Nucleus accumbens (tissue), 56 donors: ENCODE measurements around the gene NBAS.
"Not testable (repeated sequence)": the region's sequence is repeated elsewhere in the genome, so short reads cannot be mapped to it uniquely, and the experiment has no call there.

Experiments used
- DNase-seq, 56 donors: peaks; one replicate each; lab custom pipeline; 2025; lab: John Stamatoyannopoulos, UW

NBAS gene

DNA sequence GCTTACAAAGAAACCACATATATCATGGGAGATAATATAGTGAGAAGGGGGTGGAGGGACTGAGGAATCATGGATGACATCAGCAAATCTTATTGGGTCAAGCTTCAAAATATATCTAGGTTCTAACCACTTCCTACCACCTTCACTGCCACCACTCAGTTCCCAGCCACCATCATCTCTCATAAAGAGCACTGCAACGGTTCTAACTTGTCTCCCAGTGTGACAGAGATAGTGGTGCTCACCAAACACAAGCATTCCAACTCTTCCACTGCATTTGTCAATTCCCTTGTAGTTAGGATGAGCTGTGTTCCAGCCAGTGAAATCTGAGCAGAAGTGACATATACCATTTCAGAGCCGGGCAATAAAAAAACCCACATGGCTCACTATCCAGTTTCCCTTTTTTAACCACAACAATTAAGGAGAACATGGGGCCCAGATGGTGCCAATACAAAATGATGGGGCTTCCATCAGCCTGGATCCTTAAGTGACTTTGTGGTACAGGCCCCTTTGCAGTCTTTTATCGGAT is 318.1 kb downstream of the NBAS start:
- no peak for DNase-seq

DNA sequence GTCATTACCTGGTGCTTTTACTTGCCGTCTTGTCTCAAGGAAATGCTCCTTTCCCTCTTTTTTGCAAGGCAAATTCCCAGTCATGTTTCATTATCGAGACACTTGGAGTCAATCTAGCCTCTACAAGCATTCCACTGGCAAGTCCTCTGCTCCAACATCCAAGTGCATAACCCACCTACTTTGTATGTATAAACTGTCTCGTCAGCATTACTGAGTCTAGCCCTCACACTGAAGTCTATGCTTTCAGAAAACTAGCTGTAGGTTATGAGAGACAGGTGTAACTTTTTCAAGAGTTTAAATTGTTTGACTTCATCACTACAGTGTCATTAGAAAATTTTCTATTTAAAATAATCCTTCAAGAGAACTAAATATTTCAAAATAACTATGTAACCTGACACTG is 319.2 kb downstream of the NBAS start:
- no peak for DNase-seq

DNA sequence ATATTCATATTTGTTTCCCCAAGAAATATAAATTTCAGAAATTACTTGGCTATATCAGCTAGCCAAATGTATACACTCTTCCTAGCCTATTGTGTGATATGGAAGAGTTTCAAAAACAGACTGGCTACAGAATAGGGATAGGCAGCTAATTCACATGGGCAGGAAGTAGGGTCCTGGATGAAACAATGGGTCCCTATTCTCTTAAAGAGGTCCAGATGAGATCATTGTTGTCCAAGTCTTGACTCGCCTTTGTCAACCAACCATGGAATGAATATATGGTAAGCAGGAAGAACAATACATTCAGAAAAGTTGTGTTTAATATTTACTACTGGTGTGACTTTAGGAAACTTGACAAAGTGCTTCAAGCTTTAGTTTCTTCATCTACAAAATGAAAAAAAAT is 319.9 kb downstream of the NBAS start:
- DNase-seq, result no peak

DNA sequence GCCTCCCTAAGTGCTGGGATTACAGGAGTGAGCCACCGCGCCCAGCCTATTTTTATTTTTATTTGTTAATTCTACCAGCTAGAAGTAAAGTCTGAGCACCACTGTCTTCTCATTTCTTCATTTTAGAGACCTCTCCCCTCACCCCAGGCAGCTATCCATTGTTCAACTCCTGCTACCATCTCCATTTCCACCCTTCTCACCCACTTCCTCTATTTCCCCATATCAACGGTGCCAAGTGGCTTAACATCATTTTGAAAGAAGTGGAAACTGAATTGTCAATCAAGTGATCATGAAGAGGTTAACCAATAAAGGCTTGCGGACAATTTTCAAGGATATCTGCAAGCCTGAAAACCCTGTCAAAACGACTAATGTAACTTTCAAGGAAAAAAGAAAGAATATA is 323.1 kb downstream of the NBAS start:
- no peak for DNase-seq

DNA sequence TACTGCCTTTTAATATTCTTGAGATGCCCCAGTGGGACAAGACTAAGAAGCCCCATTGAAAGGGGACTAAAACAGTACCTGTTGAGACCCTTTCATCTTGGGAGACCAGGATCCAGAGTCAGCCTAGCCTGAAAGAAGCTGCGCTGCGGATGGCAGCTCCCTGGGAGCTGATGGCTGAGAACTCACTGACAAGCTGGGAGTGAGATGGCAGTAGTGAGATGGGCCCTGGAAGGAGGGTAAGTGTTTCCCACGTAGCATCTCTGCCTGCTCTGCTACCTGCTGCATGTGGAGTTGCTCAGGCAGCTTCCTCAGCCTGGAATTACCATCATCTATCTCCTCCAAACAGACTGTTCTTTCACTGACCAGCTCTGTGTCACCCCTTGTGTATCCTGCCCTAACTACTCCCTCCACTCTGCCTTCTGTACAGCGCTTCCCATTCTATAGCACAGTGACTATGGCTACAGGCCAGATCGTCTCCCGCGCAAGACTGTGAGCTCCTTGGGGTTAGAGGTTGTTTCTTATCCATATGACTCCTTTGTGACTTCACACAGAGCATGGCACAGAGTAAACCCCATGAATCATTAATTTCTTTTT is 330.4 kb downstream of the NBAS start:
- no peak for DNase-seq

DNA sequence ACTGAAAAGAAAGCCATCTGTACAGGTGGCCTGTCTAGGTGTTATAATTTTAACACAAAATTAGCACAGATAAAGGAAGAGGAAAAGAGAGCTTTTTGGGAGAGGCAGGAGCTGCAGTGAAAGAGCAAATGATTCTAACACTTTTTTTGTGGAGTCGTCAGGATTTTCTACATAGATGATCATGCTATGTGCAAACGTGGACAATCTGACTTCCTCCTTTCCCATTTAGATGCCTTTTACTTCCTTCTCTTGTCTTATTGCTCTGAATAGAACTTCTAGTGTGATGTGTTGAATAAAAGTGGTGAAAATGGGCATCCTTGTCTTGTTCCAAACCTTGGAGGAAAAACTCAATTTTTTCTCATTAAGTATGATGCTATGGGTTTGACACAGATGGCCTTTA is 334.5 kb downstream of the NBAS start:
- no peak for DNase-seq

DNA sequence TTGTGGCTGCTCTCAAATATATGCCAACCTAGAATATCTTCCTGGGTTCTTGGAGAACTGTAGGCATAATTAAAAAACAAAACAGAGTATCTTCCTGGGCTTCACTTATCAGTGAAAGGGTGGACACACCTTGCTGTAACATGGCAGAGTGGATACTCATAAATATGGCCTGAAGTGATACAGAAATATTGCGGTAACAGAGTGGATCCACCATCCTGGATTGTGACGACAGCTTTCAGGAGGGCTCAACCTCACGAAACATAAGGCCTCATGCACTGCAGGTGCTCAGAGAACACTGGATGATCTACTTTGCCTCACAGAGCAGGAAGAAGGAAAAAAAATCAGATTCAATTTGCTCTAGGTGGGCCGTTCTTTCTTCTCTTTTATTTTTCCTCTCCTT is 336.0 kb downstream of the NBAS start:
- no peak for DNase-seq

DNA sequence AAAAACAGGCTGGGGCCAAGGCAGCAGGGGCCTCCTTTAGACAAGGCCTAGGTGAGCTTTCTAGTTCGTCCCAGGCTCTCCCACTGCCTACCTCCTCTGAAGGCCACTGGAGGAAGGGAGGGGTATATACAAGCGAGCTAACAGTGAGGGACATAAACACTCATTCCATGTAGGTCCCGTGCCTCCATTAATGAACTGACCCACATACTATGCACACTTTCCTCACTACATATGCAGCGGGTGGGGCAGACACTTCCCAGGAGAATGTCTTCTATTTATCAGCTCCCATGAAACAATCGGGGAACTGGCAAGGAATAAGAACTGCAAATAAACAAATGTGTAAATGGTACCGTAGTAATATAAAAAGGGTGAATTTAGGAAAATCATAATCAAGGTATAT is 336.5 kb downstream of the NBAS start:
- no peak for DNase-seq

DNA sequence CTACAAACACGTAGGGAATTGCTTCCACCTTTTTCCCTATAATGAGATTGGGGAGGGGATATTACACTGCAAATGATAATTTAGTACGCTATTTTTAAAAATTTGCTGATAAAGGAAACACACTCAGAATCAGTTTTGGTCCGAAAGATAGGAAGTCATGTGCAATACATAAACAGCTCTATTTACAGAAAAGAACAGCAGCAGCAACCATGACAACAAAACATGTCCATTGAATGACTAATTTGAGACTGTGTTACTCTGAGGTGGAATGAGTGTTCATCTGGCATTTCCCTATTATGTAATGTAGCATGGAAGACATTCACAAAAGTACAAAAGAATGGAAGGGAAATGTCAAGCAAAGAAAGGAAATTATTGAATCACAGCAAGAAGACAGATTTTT is 337.2 kb downstream of the NBAS start:
- DNase-seq, result no peak

DNA sequence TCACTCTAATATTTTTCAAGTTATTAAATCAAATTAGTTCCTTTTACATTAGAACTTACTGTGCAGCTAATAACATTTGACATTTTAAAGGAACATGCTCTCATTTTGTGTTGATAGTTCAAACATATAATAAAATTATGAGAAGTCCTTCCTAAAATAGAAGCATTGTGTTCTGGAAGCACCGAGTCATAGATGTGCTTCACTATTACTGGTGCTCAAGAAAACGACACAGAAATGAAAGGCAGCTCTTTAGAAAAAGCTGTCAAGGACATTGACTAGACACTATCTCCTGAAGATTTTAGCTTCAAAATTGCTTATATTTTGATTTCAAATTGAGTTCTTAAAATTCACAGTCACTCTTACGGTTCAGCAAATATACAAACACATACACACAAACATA is 338.3 kb downstream of the NBAS start:
- no peak for DNase-seq

DNA sequence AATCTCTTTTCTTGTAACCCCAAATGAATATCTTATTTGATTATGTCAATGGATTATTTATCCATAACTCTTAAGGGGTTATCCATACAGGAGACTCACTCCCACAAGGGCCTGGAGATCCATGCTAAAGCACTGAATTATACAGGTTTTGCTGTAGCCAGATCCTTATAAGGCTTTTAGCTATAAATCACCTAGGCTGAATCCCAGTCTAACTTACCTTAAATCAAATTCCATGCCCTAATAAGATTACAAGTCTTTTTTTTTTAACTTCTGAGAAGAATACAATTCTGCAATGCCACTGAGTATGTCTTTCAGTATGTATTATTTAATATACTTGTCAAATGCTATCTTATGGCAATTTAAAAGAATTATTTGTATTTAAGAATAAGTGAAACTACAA is 340.5 kb downstream of the NBAS start:
- no peak for DNase-seq

DNA sequence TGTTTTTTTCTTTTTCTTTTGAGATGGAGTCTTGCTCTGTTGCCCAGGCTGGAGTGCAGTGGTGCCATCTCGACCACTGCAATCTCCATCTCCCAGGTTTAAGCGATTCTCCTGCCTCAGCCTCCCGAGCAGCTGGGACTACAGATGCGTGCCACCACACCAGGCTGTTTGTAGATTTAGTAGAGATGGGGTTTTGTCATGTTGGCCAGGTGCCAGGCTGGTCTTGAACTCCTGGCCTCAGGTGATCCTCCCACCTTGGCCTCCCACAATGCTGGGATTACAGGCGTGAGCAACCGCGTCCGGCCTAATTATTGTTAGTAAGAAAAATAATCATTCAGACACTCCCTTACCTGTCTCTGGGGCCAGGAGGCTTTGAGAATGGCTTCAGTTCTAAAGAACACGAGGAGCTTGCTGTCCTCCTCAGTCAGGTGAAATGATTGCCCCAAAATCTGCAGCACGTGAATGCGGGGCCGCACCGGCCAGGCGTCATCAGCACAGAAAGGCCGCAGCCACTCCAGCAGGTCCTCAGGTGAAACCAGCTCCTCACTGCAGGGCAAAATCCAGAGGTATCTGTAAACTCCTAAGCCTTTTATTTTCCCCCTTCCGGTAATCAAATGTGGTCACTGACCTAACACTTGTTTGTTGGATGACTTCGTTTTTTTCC is 342.6 kb downstream of the NBAS start:
- no peak for DNase-seq

DNA sequence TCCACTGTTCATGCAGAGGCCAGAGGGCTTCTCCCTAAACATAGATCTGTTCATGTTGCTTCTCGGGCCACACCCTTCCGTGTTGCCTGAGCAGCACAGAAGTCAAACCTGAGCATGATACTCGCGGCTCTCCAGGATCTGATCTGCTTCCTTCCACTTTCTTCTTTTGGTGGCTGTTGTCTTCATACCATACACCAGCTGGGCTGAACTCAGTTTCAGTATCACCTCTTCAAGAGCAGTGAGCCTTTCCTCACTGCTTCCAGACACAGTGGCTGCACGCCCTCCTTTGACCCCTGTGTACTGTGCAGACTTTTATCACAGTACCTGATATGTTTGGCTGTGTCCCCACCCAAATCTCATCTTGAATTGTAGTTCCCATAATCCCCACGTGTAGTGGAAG is 348.9 kb downstream of the NBAS start:
- no peak for DNase-seq

DNA sequence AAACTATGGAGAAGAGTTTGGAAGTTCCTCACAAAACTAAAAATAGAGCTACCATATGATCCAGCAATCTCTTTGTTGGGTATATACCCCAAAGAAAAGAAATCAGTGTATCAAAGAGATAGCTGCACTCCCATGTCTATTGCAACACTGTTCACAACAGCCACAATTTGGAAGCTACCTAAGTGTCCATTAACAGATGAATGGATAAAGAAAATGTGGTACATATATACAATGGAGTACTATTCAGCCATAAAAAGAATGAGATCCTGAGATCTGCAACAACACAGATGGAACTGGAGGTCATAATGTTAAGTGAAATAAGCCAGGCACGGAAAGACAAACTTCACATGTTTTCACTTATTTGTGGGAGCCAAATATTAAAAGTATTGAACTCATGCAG is 350.6 kb downstream of the NBAS start:
- not testable (repeated sequence) for DNase-seq

DNA sequence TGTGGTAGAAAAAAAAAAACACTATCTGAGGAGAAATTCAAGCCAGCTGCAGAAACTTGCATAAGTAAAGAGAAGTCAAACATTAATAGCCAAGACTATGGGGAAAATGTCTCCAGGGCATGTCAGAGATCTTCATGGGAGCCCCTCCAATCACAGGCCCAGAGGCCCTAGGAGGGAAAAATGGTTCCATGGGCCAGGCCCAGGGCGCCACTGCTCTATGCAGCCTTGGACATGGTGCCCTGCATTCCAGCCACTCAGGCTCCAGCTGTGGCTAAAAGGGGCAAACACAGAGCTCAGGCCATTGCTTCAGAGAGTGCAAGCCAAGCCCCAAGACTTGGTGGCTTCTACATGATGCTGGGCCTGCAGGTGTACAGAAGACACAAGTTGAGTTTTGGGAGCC is 354.7 kb downstream of the NBAS start:
- no peak for DNase-seq

DNA sequence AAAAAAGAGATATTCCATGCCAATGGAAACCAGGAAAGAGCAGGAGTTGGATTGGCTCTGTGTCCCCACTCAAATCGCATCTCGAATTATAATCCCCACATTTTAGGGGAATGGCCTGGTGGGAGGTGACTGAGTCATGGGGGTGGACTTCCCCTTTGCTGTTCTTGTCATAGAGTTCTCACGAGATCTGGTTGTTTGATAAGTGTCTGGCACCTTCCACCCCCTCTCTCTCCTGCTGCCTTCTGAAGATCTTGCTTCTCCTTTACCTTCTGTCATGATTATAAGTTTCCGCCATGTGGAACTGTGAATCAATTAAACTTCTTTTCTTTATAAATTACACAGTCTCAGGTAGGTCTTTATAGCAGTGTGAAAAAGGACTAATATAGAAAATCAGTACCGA is 355.6 kb downstream of the NBAS start:
- no peak for DNase-seq

DNA sequence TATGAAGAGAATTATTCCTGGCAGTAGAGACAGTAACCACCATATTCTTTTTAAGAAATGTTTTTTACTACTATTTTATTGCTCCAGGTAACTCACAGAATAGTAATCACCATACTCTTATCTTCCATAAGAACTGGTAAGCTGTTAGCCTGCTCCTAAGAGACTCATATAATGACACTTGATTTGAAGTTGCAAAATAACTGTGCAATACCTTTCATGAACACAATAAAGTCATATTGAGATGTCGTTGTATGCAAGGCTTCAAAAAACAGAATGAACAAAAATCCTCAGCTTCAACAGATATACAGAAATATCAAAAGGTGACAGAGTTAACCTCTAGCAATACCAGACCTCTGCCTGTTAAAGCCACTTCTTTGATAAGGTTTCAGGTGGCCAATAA is 360.1 kb downstream of the NBAS start:
- no peak for DNase-seq

DNA sequence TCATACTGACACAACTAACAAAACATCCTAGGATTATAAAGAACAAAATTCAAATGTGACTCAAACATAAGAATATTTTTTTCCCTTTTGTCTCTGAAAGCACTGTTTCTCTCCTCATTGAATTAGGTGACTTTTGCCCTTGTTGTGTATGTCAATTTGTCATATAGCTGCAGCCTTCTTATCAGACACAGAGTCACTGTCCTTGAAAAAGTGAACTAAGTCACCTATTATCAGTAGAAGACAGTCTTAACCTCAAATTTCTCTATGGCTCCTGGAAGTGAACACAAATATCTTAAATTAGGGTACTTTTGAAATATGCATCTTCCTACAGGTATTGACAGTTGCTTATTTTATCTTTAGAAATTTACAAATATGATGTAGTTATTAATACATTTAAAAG is 360.6 kb downstream of the NBAS start:
- no peak for DNase-seq

DNA sequence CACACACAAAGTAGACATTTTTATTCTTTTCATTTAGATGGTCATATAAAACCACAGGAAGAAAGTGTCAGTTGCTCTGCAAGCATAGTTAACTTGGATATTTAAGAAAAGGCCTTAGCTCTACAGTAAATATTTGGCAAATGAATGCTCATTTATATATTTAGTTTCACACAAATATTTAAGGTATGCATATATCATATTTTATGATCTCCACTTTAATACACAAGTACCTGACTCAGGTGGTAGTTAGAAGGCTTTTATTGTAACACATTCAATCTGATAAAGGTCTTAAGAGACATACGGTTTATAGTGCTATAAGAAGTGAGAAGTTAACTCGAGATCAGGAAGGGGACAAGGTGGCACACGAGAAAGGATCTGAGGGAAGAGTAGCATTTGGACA is 363.1 kb downstream of the NBAS start:
- DNase-seq, result no peak

DNA sequence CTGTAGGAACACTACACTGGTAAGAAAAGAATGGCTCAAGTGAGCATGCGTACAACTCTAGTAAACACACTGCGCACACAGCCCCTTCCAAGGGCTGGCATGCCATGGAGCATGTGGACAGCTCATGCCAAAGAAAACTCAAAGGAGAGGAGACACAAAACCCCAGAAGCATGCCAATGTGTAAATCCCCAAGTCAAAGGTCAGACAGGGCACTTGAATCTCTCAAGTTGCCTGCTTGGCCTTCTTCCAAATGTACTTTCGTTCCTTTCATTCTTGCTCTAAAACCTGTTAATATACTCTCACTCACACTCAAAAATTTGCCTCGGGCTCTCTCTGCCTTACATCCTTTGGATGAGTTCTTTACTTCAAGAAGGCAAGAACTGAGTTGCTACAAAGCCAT is 365.3 kb downstream of the NBAS start:
- no peak for DNase-seq

DNA sequence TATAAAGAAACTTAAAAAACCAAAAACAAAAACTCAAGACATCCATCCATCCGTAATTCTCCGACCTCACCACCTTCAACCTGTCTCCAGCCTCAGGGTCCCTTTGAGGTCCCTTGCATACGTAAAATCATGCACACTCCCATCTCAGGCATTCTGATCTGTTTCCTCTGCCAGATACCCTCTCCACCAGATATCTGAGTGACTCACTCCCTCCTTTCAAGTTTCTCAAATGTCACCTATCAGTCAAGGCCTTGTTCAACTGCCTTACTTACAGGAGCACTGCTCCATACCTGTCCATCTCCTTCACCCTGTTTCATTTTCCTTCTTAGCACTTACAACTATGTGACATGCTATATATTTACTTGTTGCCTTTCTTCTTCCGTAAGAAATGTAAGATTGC is 369.3 kb downstream of the NBAS start:
- DNase-seq, result no peak

DNA sequence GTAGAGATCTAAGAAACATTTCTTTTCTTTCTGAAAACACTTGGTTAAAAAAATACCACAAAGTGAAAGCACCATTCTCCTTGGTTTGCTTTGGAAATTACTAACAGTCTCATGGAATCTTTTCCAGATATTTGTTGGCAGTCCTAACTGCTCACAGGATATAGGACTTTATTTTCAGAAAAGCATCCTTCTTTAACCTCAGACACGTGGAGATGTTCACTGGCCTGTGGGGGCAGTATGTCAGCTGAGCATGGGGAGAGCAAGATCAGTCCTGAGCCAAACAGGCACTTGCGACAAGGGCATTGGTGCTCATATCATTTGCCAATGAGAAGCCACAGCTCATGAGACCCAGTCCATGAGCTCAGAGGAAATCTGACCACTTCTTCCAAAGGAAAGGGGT is 371.9 kb downstream of the NBAS start:
- no peak for DNase-seq

DNA sequence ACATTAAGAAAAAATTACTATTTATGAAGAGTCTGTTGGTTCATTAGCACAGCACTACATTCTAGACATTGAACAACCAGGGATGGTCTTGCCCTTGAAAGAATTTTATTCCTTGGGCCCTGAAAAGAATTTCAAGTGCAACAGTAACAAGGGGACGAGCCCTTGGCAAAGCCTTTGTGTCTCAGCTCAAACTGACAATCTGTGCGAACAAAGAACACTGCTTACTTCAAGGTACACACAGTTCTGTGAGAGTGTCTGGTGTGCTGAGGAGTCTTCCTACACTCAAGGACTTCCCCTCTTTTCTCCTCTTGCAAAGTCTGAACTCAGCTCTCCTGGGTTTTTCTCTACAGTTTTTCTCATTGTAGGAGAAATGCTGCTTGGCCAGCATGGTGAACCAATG is 373.4 kb downstream of the NBAS start:
- no peak for DNase-seq
